ENCODE data around the gene TMEM175. TPM values are rescaled to one million over a fixed set of nuclear protein-coding genes. Genes with fewer than 3 reads are reported as not detected.

The TMEM175 gene
- total RNA-seq, 1 donor from 2014 or later: 21.4 TPM

DNA sequence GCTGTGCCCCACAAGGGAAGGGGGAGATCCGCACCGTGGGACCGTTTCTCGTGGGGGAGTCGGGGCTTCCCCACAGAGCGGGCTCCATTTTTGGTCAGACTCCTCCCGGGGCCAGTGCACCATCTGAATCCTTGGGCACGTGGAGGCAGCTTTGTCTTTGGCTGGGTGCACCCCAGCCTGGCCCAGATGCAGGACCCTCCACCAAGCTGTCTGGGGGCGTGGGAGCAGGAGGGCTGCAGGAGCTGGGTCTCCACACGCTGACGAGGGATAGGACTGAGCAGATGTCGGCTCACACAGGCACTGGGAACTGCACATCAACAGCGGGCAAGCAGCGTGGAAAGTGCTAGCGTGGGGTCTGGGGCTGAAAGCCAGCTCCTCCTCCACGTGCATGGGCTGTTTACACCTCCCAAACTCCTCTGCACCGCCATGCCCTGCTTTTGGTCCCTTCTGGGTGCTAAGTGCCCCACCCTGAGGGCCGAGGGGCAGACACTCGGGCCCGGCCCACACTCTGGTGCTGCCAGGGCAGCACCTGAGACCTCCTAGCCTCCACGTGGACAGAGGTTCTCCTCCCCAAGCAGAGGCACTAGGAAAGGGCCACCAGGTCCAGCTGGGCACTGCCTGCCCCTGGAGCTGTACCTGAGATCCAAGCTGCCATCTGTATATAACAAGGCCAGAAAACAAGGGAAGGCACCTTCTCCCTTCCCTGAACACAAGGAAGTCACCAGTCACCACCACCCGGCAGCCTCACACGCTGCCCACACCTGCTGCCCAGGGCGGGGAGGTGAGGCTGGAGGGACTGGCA lies 27.3 kb downstream of the TMEM175 start:
- H3K36me3 Mint-ChIP-seq: no peaks in the 10 kb centered on the region
- no peak overlapping the region for H3K27ac Mint-ChIP-seq
- H3K9me3 Mint-ChIP-seq: no peaks in the 10 kb centered on the region
- H3K27me3 Mint-ChIP-seq: no peaks in the 10 kb centered on the region
- DNase-seq (ENCODE audit: extremely low spot score, unreplicated experiment): no peak
- no peaks in the 10 kb centered on the region for H3K4me1 Mint-ChIP-seq (ENCODE audit: unreplicated experiment)
- no peak overlapping the region for H3K4me3 Mint-ChIP-seq
- TF ChIP-seq CTCF (conservative IDR thresholded peaks at IDR 0.05): no peak

GRCh38 chr4:960140-960635 lies 27.9 kb downstream of the TMEM175 start:
- DNase-seq (ENCODE audit: extremely low spot score, unreplicated experiment): no peak
- no peaks in the 10 kb centered on the region for H3K4me1 Mint-ChIP-seq (ENCODE audit: unreplicated experiment)
- H3K4me3 Mint-ChIP-seq: no peak overlapping the region
- H3K27me3 Mint-ChIP-seq: no peaks in the 10 kb centered on the region
- H3K9me3 Mint-ChIP-seq: no peaks in the 10 kb centered on the region
- H3K27ac Mint-ChIP-seq: no peak overlapping the region
- no peak for TF ChIP-seq CTCF (conservative IDR thresholded peaks at IDR 0.05)
- H3K36me3 Mint-ChIP-seq: no peaks in the 10 kb centered on the region

DNA sequence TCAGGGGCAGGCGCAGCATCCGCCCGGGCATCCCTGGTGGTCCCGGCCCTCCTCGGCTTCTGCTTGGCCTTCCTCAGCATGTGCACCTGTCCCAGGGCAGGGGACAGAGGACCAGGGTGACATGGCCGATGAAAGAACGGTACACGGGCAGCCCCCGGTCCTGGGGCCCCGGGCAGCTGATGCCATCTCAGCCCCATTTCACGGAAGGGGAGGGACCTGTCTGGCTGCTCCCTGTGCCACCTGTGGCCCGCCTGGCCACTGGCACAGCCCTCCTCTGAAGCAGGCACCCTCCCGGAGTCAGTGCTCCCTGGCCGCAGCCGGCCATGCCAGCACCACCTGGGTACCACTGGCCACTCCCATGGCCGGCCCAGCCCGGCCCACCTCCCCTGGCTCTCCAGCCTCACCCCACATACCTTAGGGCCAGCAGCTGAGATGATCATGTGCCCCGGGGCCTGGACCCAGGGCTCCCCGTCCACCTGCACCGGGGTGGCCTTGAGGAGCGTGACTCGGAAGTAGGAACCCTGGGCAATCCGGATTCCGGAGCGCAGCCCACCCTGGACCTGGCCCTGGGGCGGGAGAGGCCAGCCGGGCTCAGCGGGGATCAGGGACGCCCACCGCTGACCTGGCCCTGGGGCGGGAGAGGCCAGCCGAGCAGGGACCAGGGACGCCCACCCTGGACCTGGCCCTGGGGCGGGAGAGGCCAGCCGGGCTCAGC lies 28.5 kb downstream of the TMEM175 start:
- no peak overlapping the region for H3K4me3 Mint-ChIP-seq
- no peaks in the 10 kb centered on the region for H3K36me3 Mint-ChIP-seq
- H3K9me3 Mint-ChIP-seq: no peaks in the 10 kb centered on the region
- H3K27ac Mint-ChIP-seq: no peak overlapping the region
- TF ChIP-seq CTCF (conservative IDR thresholded peaks at IDR 0.05): no peak
- H3K27me3 Mint-ChIP-seq: no peaks in the 10 kb centered on the region
- no peak for DNase-seq (ENCODE audit: extremely low spot score, unreplicated experiment)
- H3K4me1 Mint-ChIP-seq (ENCODE audit: unreplicated experiment): no peaks in the 10 kb centered on the region

DNA sequence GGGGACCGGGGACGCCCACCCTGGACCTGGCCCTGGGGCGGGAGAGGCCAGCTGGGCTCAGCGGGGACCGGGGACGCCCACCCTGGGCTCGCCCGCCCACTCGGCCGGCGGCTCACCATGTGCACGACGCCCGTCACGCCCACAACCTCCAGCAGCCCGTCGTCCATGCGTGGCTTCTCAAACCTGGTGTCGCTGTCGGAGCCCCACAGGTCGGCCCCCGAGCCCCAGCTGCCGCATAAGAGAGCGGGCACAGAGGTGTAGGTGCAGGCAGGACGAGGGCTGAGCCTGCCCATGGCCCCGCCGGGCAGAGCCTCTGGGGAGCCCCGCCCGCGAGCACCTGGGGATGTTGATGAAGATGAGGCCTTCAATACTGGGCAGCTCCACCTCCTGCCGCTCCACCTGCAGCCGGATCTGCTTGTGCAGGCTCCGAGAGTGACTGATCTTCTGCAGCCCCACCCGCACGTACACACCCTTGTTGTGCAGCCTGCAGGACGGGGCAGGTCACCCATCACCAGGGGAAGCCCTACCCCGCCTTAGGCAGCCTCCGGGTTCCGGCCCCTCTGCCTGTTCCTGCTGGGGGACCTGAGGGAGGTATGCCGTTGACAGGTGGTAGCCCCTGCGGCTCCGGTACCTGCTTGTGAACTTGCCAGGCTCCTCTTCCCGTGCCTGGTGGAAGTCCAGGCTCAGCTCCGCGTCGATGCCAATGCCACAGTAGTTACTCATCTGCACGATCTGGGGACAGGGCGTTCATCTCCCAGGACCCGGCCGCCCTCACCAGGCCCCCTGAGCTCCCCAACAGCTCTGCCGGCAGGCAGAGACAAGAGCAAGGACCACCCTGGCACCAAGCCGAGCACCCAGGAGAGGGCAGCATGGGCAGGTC lies 29.3 kb downstream of the TMEM175 start:
- H3K27me3 Mint-ChIP-seq: no peaks in the 10 kb centered on the region
- no peaks in the 10 kb centered on the region for H3K9me3 Mint-ChIP-seq
- no peak overlapping the region for H3K27ac Mint-ChIP-seq
- no peaks in the 10 kb centered on the region for H3K36me3 Mint-ChIP-seq
- H3K4me1 Mint-ChIP-seq (ENCODE audit: unreplicated experiment): no peaks in the 10 kb centered on the region
- DNase-seq (ENCODE audit: extremely low spot score, unreplicated experiment): no peak
- H3K4me3 Mint-ChIP-seq: no peak overlapping the region
- no peak for TF ChIP-seq CTCF (conservative IDR thresholded peaks at IDR 0.05)

All from type B pancreatic cell (in vitro differentiated cells).